A673 (cell line): ENCODE data around the gene WEE2.

Experiments used
- CTCF ChIP-seq: fragments of 300-800, 200-600 bp; sonication (generic); conservative IDR thresholded peaks from 2 replicates; pipeline ENCODE4 v1.5.1; 2017; ENCODE audit warnings: low read depth, mild to moderate bottlenecking, antibody characterized with exemption, low read length, moderate library complexity, mixed read lengths
- EZH2 ChIP-seq: fragments of 200-600 bp; sonication (generic); IDR thresholded peaks from 2 replicates; pipeline ENCODE4 v1.6.1; 2017; ENCODE audit warnings: borderline replicate concordance, low read depth, mild to moderate bottlenecking, mixed read lengths, antibody characterized with exemption, low read length; ENCODE audit not compliant: poor library complexity, severe bottlenecking

GRCh38 chr7:141715018-141715417 is 6.9 kb downstream of the WEE2 start:
- TF ChIP-seq CTCF (no peak), EZH2 (no peak)
